HCT116 (cell line): ENCODE data around the gene MLC1. TPM values are rescaled to one million over a fixed set of nuclear protein-coding genes. Genes with fewer than 3 reads are reported as not detected.

Source experiments
- ATAC-seq: fragments of 200-7000 bp; cut with Tn5 transposase; 2 replicates; pipeline ENCODE4 v1.9.1; 2020; ENCODE audit warnings: mild to moderate bottlenecking, moderate library complexity
- BruUV-seq: library from RNA; stranded (reverse); fragments of 400-500 nt; replicated peaks from 2 replicates; lab custom pipeline; 2021; lab: Mats Ljungman, UMichigan
- CTCF ChIA-PET: fragments of 300-600 bp; sonication (Branson Sonifier 250); formaldehyde crosslinking; loops from one replicate; lab custom pipeline; 2021; ENCODE audit warnings: antibody characterized with exemption; lab: Charles Lee
- POLR2A ChIA-PET: fragments of 300-600, 350-600 bp; sonication (Branson Sonifier 250); formaldehyde crosslinking; loops from one replicate; lab custom pipeline; 2021; ENCODE audit warnings: antibody characterized with exemption; lab: Charles Lee
- RAD21 ChIA-PET, 2 experiments: fragments of 300-600 bp; sonication (Branson Sonifier 250); formaldehyde crosslinking; loops; one replicate each; lab custom pipeline; 2023; ENCODE audit warnings: low total read pairs in 2 of 2; ENCODE audit not compliant: uncharacterized antibody in 2 of 2, unreplicated experiment in 2 of 2, low non-redundant PET in 1 of 2; lab: Charles Lee
- DNase-seq: peaks from one replicate; pipeline ENCODE4 v3.0.0-alpha.2; 2010; ENCODE audit warnings: low read depth, low spot score
- H2AFZ ChIP-seq: fragments of 200-600 bp; shearing (Covaris generic), sonication (generic); 2 replicates; pipeline ENCODE4 v1.6.1; 2017; ENCODE audit warnings: low read depth, mixed run types, mixed read lengths, antibody characterized with exemption, low read length; ENCODE audit not compliant: poor library complexity, severe bottlenecking
- H3K27ac ChIP-seq: 2 replicates; pipeline ENCODE4 v1.5.1; 2012; ENCODE audit warnings: low read depth, low read length
- H3K27me3 ChIP-seq: fragments of 200-600 bp; sonication (generic); 2 replicates; pipeline ENCODE4 v1.6.1; 2016; ENCODE audit warnings: mixed run types, low read length, mixed read lengths; ENCODE audit not compliant: insufficient read depth
- H3K36me3 ChIP-seq, 2 experiments: fragments of 200-500 bp in 1 of 2; fragments of 200-600 bp in 1 of 2; sonication (Bioruptor generic) in 1 of 2; sonication (generic) in 1 of 2; 2 replicates each; pipeline versions ENCODE4 v1.5.1 to v1.6.1; 2014 to 2016; ENCODE audit warnings: low read length in 2 of 2, inconsistent platforms in 1 of 2, mixed read lengths in 1 of 2, mixed run types in 1 of 2; ENCODE audit not compliant: insufficient read depth in 2 of 2, control insufficient read depth in 1 of 2
- H3K4me1 ChIP-seq, 2 experiments: fragments of 200-600 bp in 1 of 2; sonication (generic) in 1 of 2; 2 replicates each; pipeline versions ENCODE4 v1.5.1 to v1.6.1; 2012 to 2017; ENCODE audit warnings: low read length in 2 of 2, inconsistent platforms in 1 of 2, mild to moderate bottlenecking in 1 of 2, mixed read lengths in 1 of 2, mixed run types in 1 of 2, moderate library complexity in 1 of 2; ENCODE audit not compliant: insufficient read depth in 2 of 2, control insufficient read depth in 1 of 2
- H3K4me2 ChIP-seq: fragments of 200-600 bp; sonication (generic); 2 replicates; pipeline ENCODE4 v1.6.1; 2017; ENCODE audit warnings: mixed run types, low read length, mixed read lengths
- H3K4me3 ChIP-seq, 2 experiments: fragments of 200-600 bp in 1 of 2; sonication (generic) in 1 of 2; replicated peaks in 1 of 2; 2 replicates each; pipeline ENCODE4 v1.5.1; 2011 to 2016; ENCODE audit warnings: low read length in 2 of 2, control low read depth in 1 of 2, low read depth in 1 of 2, mild to moderate bottlenecking in 1 of 2, mixed read lengths in 1 of 2, mixed run types in 1 of 2
- H3K79me2 ChIP-seq: fragments of 200-600 bp; sonication (generic); 2 replicates; pipeline ENCODE4 v1.6.1; 2017; ENCODE audit warnings: mild to moderate bottlenecking, mixed run types, low read length, moderate library complexity, mixed read lengths; ENCODE audit not compliant: insufficient read depth
- H3K9ac ChIP-seq: fragments of 200-600 bp; sonication (generic); 2 replicates; pipeline ENCODE4 v1.6.1; 2016; ENCODE audit warnings: low read length, mixed read lengths
- H3K9me2 ChIP-seq: fragments of 200-600 bp; sonication (generic), shearing (Covaris generic); 2 replicates; pipeline ENCODE4 v1.6.1; 2017; ENCODE audit warnings: mixed run types, mild to moderate bottlenecking, moderate library complexity; ENCODE audit not compliant: insufficient read depth
- H3K9me3 ChIP-seq, 2 experiments: fragments of 200-500 bp in 1 of 2; fragments of 200-600 bp in 1 of 2; sonication (Bioruptor generic) in 1 of 2; sonication (generic) in 1 of 2; 2 replicates each; pipeline ENCODE4 v1.6.1; 2014 to 2017; ENCODE audit warnings: low read length in 2 of 2, mixed read lengths in 2 of 2, inconsistent platforms in 1 of 2, low read depth in 1 of 2, mild to moderate bottlenecking in 1 of 2, mixed run types in 1 of 2, moderate library complexity in 1 of 2; ENCODE audit not compliant: control insufficient read depth in 1 of 2, insufficient read depth in 1 of 2
- H4K20me1 ChIP-seq: fragments of 200-600 bp; sonication (generic), shearing (Covaris generic); 2 replicates; pipeline ENCODE4 v1.6.1; 2017; ENCODE audit warnings: mixed run types, mild to moderate bottlenecking, moderate library complexity; ENCODE audit not compliant: insufficient read depth
- ATF3 ChIP-seq: IDR thresholded peaks from 2 replicates; pipeline ENCODE4 v1.6.1; 2012
- CBX3 ChIP-seq: IDR thresholded peaks from 2 replicates; pipeline ENCODE4 v1.6.1; 2012; ENCODE audit warnings: low read depth
- EZH2 ChIP-seq: fragments of 200-600 bp; sonication (generic); IDR thresholded peaks from 2 replicates; pipeline ENCODE4 v1.6.1; 2017; ENCODE audit warnings: antibody characterized with exemption, mixed run types
- POLR2A ChIP-seq: IDR thresholded peaks from 2 replicates; pipeline ENCODE4 v1.7.0; 2011; ENCODE audit warnings: borderline replicate concordance; ENCODE audit not compliant: insufficient read depth, insufficient read length; ENCODE audit errors: extremely low read depth
- RAD21 ChIP-seq: IDR thresholded peaks from 2 replicates; pipeline ENCODE4 v1.6.1; 2012; ENCODE audit warnings: low read depth, mild to moderate bottlenecking
- REST ChIP-seq: IDR thresholded peaks from 2 replicates; pipeline ENCODE4 v1.6.1; 2012; ENCODE audit warnings: low read depth
- SP1 ChIP-seq: IDR thresholded peaks from 2 replicates; pipeline ENCODE4 v1.6.1; 2012; ENCODE audit warnings: low read depth
- YY1 ChIP-seq: IDR thresholded peaks from 2 replicates; pipeline ENCODE4 v1.6.1; 2011; ENCODE audit warnings: low read length, low read depth, moderate library complexity, mild to moderate bottlenecking; ENCODE audit not compliant: insufficient replicate concordance; ENCODE audit errors: extremely low read depth
- ZFX ChIP-seq: fragments of 450-650 bp; IDR thresholded peaks from 2 replicates; pipeline ENCODE4 v1.6.1; 2017
- ZNF274 ChIP-seq: fragments of 200-500 bp; sonication (Bioruptor generic); IDR thresholded peaks from 2 replicates; pipeline ENCODE4 v1.6.1; 2014; ENCODE audit warnings: mild to moderate bottlenecking, low read depth, low read length, inconsistent platforms
- intact Hi-C: fragments of 100-400 bp; cut with micrococcal nuclease; formaldehyde crosslinking; loops from 2 replicates; pipeline ENCODE4 v1.10.0; 2022
- total RNA-seq: library from RNA; stranded (reverse); gene quantifications from one replicate; pipeline ENCODE4 v1.2.1, GENCODE V29; 2021; ENCODE audit not compliant: unreplicated experiment

The MLC1 gene
- total RNA-seq, 1 experiment from 2014 or later = not detected

GRCh38 chr22:50032941-50033601 lies 52.2 kb downstream of the MLC1 start:
- no peak overlapping the region for H3K9ac ChIP-seq
- intact Hi-C loops = no loop called here
- H3K36me3 ChIP-seq = no peaks in the 10 kb centered on the region
- ChIA-PET RAD21 (no interaction called here), POLR2A (no interaction called here), CTCF (no interaction called here)
- no peak overlapping the region for H2AFZ ChIP-seq
- no peaks in the 10 kb centered on the region for H4K20me1 ChIP-seq
- H3K79me2 ChIP-seq = no peaks in the 10 kb centered on the region
- no peaks in the 10 kb centered on the region for H3K9me2 ChIP-seq
- BruUV-seq = no TSS peak
- H3K4me1 ChIP-seq = peaks cover 4 to 13% of the 10 kb centered on the region in 2 experiments; a peak in 2 of 4 replicates
- H3K9me3 ChIP-seq = no peaks in the 10 kb centered on the region
- no peaks in the 10 kb centered on the region for H3K27me3 ChIP-seq
- no peak for TF ChIP-seq ATF3
- TF ChIP-seq ZNF274 = no peak
- TF ChIP-seq POLR2A = no peak
- TF ChIP-seq REST = no peak
- no peak for TF ChIP-seq RAD21
- TF ChIP-seq CBX3 = no peak
- TF ChIP-seq ZFX = no peak
- TF ChIP-seq YY1 = no peak
- TF ChIP-seq SP1 = no peak
- no peak for TF ChIP-seq EZH2
- TF ChIP-seq, all 23 proteins: peak for 0
- ATAC-seq (no peak), DNase-seq (no peak)
- no peak overlapping the region for H3K27ac ChIP-seq
- no peak overlapping the region for H3K4me3 ChIP-seq
- H3K4me2 ChIP-seq = no peak overlapping the region
